Measurements from ENCODE around the gene GNAS-AS1.

DNA sequence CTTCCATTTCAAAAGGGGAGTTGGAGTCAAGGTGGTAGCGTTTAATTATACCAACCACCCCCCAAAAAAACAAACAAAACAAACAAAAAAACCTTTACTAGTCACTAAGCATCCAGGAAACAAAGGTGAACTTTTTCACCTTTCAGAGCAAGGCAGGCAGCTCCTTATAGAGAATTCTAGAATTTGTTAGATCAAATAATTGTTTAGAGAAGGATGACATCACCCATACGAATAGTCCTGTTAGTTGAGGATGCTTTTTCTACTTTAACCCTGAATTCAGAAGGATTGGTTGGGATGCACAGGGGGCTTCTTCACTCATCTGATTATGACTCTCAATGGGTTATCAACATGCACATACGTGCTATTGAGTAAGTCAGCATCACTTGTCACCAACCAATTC, 46.1 kb upstream of the GNAS-AS1 start:
- TF ChIP-seq, protein P1, sequence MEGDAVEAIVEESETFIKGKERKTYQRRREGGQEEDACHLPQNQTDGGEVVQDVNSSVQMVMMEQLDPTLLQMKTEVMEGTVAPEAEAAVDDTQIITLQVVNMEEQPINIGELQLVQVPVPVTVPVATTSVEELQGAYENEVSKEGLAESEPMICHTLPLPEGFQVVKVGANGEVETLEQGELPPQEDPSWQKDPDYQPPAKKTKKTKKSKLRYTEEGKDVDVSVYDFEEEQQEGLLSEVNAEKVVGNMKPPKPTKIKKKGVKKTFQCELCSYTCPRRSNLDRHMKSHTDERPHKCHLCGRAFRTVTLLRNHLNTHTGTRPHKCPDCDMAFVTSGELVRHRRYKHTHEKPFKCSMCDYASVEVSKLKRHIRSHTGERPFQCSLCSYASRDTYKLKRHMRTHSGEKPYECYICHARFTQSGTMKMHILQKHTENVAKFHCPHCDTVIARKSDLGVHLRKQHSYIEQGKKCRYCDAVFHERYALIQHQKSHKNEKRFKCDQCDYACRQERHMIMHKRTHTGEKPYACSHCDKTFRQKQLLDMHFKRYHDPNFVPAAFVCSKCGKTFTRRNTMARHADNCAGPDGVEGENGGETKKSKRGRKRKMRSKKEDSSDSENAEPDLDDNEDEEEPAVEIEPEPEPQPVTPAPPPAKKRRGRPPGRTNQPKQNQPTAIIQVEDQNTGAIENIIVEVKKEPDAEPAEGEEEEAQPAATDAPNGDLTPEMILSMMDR (IDR thresholded peaks at IDR 0.05), result no peak
- no peak for TF ChIP-seq POLR2A (IDR thresholded peaks at IDR 0.05)

All from thyroid gland (tissue), 4 donors.